GM12872 (cell line): Measurements from ENCODE around the gene POC1B.

Experiments used
- CTCF ChIP-seq: IDR thresholded peaks from 3 replicates; pipeline ENCODE4 v1.5.1; 2011; ENCODE audit warnings: low read depth, mild to moderate bottlenecking, low read length, moderate library complexity; ENCODE audit not compliant: insufficient read depth

POC1B gene

GRCh38 chr12:89376844-89377243 is 149.0 kb downstream of the POC1B start:
- no peak for TF ChIP-seq CTCF

- no peak for TF ChIP-seq CTCF
Measured at GRCh38 chr12:89376202-89376529, 149.7 kb downstream of the POC1B start.

- no peak for TF ChIP-seq CTCF
Measured at GRCh38 chr12:89373763-89374572, 151.9 kb downstream of the POC1B start.

GRCh38 chr12:89372584-89373370 is 153.1 kb downstream of the POC1B start:
- no peak for TF ChIP-seq CTCF

GRCh38 chr12:89370850-89371249 is 155.0 kb downstream of the POC1B start:
- no peak for TF ChIP-seq CTCF

GRCh38 chr12:89370421-89370831 is 155.4 kb downstream of the POC1B start:
- no peak for TF ChIP-seq CTCF
